Measurements from ENCODE around the gene TRMT6.
A peak's percentile ranks its signal among the peaks of the same experiment; 100 is the strongest.

The TRMT6 gene

DNA sequence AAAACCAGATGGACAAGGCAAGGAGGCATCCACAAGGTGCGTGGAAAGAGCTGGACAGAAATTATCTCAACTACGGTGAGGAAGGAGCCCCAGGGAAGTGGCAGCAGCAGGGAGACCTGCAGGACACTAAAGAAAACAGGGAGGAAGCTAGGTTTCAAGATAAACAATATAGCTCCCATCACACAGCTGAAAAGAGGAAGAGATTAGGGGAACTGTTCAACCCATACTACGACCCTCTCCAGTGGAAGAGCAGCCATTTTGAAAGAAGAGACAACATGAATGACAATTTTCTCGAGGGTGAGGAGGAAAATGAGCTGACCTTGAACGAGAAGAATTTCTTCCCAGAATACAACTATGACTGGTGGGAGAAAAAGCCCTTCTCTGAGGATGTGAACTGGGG is 26.8 kb downstream of the TRMT6 start:
- POLR2A ChIA-PET, result no interaction called here

DNA sequence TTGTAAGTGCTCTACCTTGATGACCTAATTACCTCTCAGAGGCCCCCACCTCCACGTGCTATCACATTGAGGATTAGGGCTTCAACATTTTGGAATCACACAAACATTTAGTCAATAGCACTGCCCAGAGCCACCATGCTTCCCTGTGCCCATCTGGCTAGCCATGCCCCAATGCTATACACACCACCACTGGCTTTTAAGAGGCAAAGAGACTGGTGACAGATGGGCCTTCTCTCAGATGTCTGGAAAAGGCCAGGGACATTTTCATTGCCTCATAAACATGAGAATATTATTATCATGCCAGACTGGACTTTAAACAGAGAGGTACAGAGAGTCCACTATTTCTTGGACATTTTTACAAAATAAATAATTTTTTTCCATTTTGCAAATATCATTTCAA is 29.8 kb downstream of the TRMT6 start:
- WGBS (ENCODE audit: insufficient coverage), result 64% methylated on average over 1 of the region's 1 CpG
- ChIA-PET CTCF (interaction anchor here (1.6 kb wide), 1 partner anchor 132 kb away, joined by 3 read pairs; no protein-coding TSS in a partner anchor), POLR2A (no interaction called here)
- Histone ChIP-seq H3K4me1 (ENCODE audit: control extremely low read depth in 1 of 4, control insufficient read depth in 4 of 4, insufficient read depth in 4 of 4, low read length in 3 of 4) (peaks cover 0 to 19% (median 5%) of the 10 kb centered on the region in 4 experiments), H3K36me3 (ENCODE audit: control insufficient read depth in 4 of 4, insufficient read depth in 4 of 4, low read length in 3 of 4) (no peaks in the 10 kb centered on the region), H3K9me3 (ENCODE audit: control extremely low read depth in 1 of 5, control insufficient read depth in 4 of 5, insufficient read depth in 2 of 5, low read depth in 1 of 5, low read length in 4 of 5) (no peaks in the 10 kb centered on the region), H3K4me3 (ENCODE audit: control insufficient read depth in 1 of 7, extremely low read depth in 1 of 7, insufficient read depth in 4 of 7, low read depth in 2 of 7, low read length in 6 of 7) (no peak overlapping the region), H3K27ac (ENCODE audit: insufficient read depth in 1 of 2, low read depth in 1 of 2, low read length in 2 of 2, poor library complexity in 1 of 2, severe bottlenecking in 2 of 2) (no peak overlapping the region), H3K27me3 (replicated peaks in 2 of 5; ENCODE audit: control insufficient read depth in 4 of 5, insufficient read depth in 5 of 5, low read length in 4 of 5) (peaks cover 0 to 3% (median 0%) of the 10 kb centered on the region in 5 experiments)
- no peak for DNase-seq

More for the DNA sequence above, 26.8 kb downstream of the TRMT6 start:
- Histone ChIP-seq H3K27ac (ENCODE audit: insufficient read depth in 1 of 2, low read depth in 1 of 2, low read length in 2 of 2, poor library complexity in 1 of 2, severe bottlenecking in 2 of 2) (no peak overlapping the region), H3K4me1 (ENCODE audit: control extremely low read depth in 1 of 4, control insufficient read depth in 4 of 4, insufficient read depth in 4 of 4, low read length in 3 of 4) (peaks cover 0 to 19% (median 5%) of the 10 kb centered on the region in 4 experiments), H3K36me3 (ENCODE audit: control insufficient read depth in 4 of 4, insufficient read depth in 4 of 4, low read length in 3 of 4) (no peaks in the 10 kb centered on the region), H3K4me3 (ENCODE audit: control insufficient read depth in 1 of 7, extremely low read depth in 1 of 7, insufficient read depth in 4 of 7, low read depth in 2 of 7, low read length in 6 of 7) (no peak overlapping the region), H3K9me3 (ENCODE audit: control extremely low read depth in 1 of 5, control insufficient read depth in 4 of 5, insufficient read depth in 2 of 5, low read depth in 1 of 5, low read length in 4 of 5) (no peaks in the 10 kb centered on the region), H3K27me3 (replicated peaks in 2 of 5; ENCODE audit: control insufficient read depth in 4 of 5, insufficient read depth in 5 of 5, low read length in 4 of 5) (peaks cover 0 to 10% (median 2%) of the 10 kb centered on the region in 5 experiments)
- WGBS (ENCODE audit: insufficient coverage), result 0% methylated on average over 1 of the region's 5 CpGs
- CTCF ChIA-PET, result interaction anchor here (1.3 kb wide), 1 partner anchor 11 kb away, joined by 5 read pairs; no protein-coding TSS in a partner anchor
- DNase-seq, result peak in 1 of 3 donors; percentile 8

DNA sequence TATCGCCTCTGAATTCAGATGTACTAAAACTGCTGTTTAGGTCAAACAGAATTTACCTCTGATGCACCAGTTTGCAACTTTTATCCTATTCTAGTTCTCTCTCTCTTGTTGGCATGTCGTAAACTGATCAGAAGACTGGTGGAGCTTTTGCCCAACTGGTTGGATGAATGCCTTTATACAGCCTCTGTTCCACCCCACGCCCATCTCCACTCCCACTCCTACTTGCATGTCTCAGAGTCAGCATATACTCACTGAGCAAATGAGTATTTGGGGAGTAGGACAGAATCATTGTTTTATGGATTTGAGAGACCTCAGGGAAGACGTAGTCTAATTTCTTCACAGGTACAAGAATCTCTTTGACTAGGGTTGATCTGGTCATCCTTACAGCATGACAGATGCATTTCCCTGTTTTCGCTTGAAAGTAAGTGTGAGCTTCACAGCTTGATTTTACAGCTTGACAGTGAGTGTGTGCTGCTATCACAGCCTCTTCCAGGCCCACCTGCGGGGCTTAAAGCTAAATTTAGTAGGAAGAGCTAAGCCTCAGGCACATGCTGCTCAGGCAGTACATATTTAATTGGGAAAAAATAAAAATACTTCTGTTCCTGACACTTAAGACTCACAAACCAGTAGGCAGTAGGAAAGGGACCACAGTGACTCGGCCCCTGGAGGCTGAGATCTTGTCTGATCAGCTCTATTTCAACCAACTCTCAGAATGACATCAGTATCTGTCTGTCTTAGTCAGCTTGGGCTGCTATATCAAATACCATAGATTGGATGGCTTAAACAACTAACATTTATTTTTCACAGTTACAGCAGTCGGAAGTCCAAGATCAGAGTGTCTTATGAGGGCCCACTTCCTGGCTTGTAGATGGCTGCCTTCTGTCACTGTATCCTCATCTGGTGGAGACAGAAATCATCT is 30.4 kb downstream of the TRMT6 start:
- H3K27ac ChIP-seq (ENCODE audit: insufficient read depth in 1 of 2, low read depth in 1 of 2, low read length in 2 of 2, poor library complexity in 1 of 2, severe bottlenecking in 2 of 2), result no peak overlapping the region
- no peak overlapping the region for H3K4me3 ChIP-seq (ENCODE audit: control insufficient read depth in 1 of 7, extremely low read depth in 1 of 7, insufficient read depth in 4 of 7, low read depth in 2 of 7, low read length in 6 of 7)
- 93% methylated on average over 7 of the region's 8 CpGs for WGBS (ENCODE audit: insufficient coverage)
- ChIA-PET CTCF (interaction anchor here (0.7 to 1.2 kb wide), 3 partner anchors 106 to 390 kb away, joined by 3 read pairs; no protein-coding TSS in a partner anchor), POLR2A (no interaction called here)
- H3K36me3 ChIP-seq (ENCODE audit: control insufficient read depth in 4 of 4, insufficient read depth in 4 of 4, low read length in 3 of 4), result no peaks in the 10 kb centered on the region
- H3K4me1 ChIP-seq (ENCODE audit: control extremely low read depth in 1 of 4, control insufficient read depth in 4 of 4, insufficient read depth in 4 of 4, low read length in 3 of 4), result peaks cover 0 to 19% (median 5%) of the 10 kb centered on the region in 4 experiments
- no peak for DNase-seq
- no peaks in the 10 kb centered on the region for H3K9me3 ChIP-seq (ENCODE audit: control extremely low read depth in 1 of 5, control insufficient read depth in 4 of 5, insufficient read depth in 2 of 5, low read depth in 1 of 5, low read length in 4 of 5)
- peaks cover 0 to 4% (median 0%) of the 10 kb centered on the region in 5 experiments for H3K27me3 ChIP-seq (replicated peaks in 2 of 5; ENCODE audit: control insufficient read depth in 4 of 5, insufficient read depth in 5 of 5, low read length in 4 of 5)

- Histone ChIP-seq H3K36me3 (ENCODE audit: control insufficient read depth in 4 of 4, insufficient read depth in 4 of 4, low read length in 3 of 4) (no peaks in the 10 kb centered on the region), H3K4me3 (ENCODE audit: control insufficient read depth in 1 of 7, extremely low read depth in 1 of 7, insufficient read depth in 4 of 7, low read depth in 2 of 7, low read length in 6 of 7) (no peak overlapping the region), H3K27ac (ENCODE audit: insufficient read depth in 1 of 2, low read depth in 1 of 2, low read length in 2 of 2, poor library complexity in 1 of 2, severe bottlenecking in 2 of 2) (no peak overlapping the region), H3K9me3 (ENCODE audit: control extremely low read depth in 1 of 5, control insufficient read depth in 4 of 5, insufficient read depth in 2 of 5, low read depth in 1 of 5, low read length in 4 of 5) (no peaks in the 10 kb centered on the region), H3K4me1 (ENCODE audit: control extremely low read depth in 1 of 4, control insufficient read depth in 4 of 4, insufficient read depth in 4 of 4, low read length in 3 of 4) (peaks cover 0 to 19% (median 5%) of the 10 kb centered on the region in 4 experiments), H3K27me3 (replicated peaks in 2 of 5; ENCODE audit: control insufficient read depth in 4 of 5, insufficient read depth in 5 of 5, low read length in 4 of 5) (peaks cover 0 to 6% (median 0%) of the 10 kb centered on the region in 5 experiments)
- ChIA-PET CTCF (interaction anchor here (0.7 to 1.2 kb wide), 3 partner anchors 105 to 389 kb away, joined by 3 read pairs; no protein-coding TSS in a partner anchor), POLR2A (no interaction called here)
- 39% methylated on average over 3 of the region's 3 CpGs for WGBS (ENCODE audit: insufficient coverage)
- DNase-seq, result peak in 2 of 3 donors; percentile 42 to 64
Measured at GRCh38 chr20:5918856-5919625, 31.3 kb downstream of the TRMT6 start.

GRCh38 chr20:5914859-5915258 is 35.5 kb downstream of the TRMT6 start:
- ChIA-PET POLR2A (no interaction called here), CTCF (interaction anchor here (1.0 kb wide), 1 partner anchor 12 kb away, joined by 3 read pairs; no protein-coding TSS in a partner anchor)
- H3K27ac ChIP-seq (ENCODE audit: insufficient read depth in 1 of 2, low read depth in 1 of 2, low read length in 2 of 2, poor library complexity in 1 of 2, severe bottlenecking in 2 of 2), result no peak overlapping the region
- no peaks in the 10 kb centered on the region for H3K9me3 ChIP-seq (ENCODE audit: control extremely low read depth in 1 of 5, control insufficient read depth in 4 of 5, insufficient read depth in 2 of 5, low read depth in 1 of 5, low read length in 4 of 5)
- WGBS (ENCODE audit: insufficient coverage), result no CpG with 5 or more reads among the region's 1 CpG
- H3K36me3 ChIP-seq (ENCODE audit: control insufficient read depth in 4 of 4, insufficient read depth in 4 of 4, low read length in 3 of 4), result no peaks in the 10 kb centered on the region
- H3K4me3 ChIP-seq (ENCODE audit: control insufficient read depth in 1 of 7, extremely low read depth in 1 of 7, insufficient read depth in 4 of 7, low read depth in 2 of 7, low read length in 6 of 7), result no peak overlapping the region
- H3K4me1 ChIP-seq (ENCODE audit: control extremely low read depth in 1 of 4, control insufficient read depth in 4 of 4, insufficient read depth in 4 of 4, low read length in 3 of 4), result peaks cover 3 to 23% (median 14%) of the 10 kb centered on the region in 4 experiments
- peaks cover 8 to 30% (median 14%) of the 10 kb centered on the region in 5 experiments for H3K27me3 ChIP-seq (replicated peaks in 2 of 5; ENCODE audit: control insufficient read depth in 4 of 5, insufficient read depth in 5 of 5, low read length in 4 of 5)
- DNase-seq, result no peak

DNA sequence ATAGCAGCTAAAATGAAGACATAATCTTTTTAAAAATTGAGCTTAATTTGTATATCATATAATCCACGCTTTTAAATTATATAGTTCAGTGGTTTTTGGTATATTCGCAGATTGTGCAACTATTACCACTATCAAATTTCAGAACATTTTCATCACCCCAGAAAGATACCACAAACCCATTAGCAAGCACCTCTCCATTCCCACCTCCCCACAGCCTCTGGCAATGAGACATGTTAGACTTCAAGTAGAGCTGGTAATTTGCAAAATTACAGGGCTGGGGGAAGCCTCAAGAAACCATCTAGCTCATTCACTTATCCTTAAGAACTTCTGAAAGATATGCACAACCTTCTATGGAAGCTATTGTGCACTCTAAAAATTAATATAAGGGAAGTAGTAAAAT is 37.2 kb downstream of the TRMT6 start:
- H3K27me3 ChIP-seq (replicated peaks in 2 of 5; ENCODE audit: control insufficient read depth in 4 of 5, insufficient read depth in 5 of 5, low read length in 4 of 5), result peaks cover 8 to 42% (median 16%) of the 10 kb centered on the region in 5 experiments
- H3K4me1 ChIP-seq (ENCODE audit: control extremely low read depth in 1 of 4, control insufficient read depth in 4 of 4, insufficient read depth in 4 of 4, low read length in 3 of 4), result peaks cover 0 to 12% (median 10%) of the 10 kb centered on the region in 4 experiments
- no peak overlapping the region for H3K27ac ChIP-seq (ENCODE audit: insufficient read depth in 1 of 2, low read depth in 1 of 2, low read length in 2 of 2, poor library complexity in 1 of 2, severe bottlenecking in 2 of 2)
- H3K9me3 ChIP-seq (ENCODE audit: control extremely low read depth in 1 of 5, control insufficient read depth in 4 of 5, insufficient read depth in 2 of 5, low read depth in 1 of 5, low read length in 4 of 5), result no peaks in the 10 kb centered on the region
- no CpG with 5 or more reads among the region's 2 CpGs for WGBS (ENCODE audit: insufficient coverage)
- H3K4me3 ChIP-seq (ENCODE audit: control insufficient read depth in 1 of 7, extremely low read depth in 1 of 7, insufficient read depth in 4 of 7, low read depth in 2 of 7, low read length in 6 of 7), result no peak overlapping the region
- H3K36me3 ChIP-seq (ENCODE audit: control insufficient read depth in 4 of 4, insufficient read depth in 4 of 4, low read length in 3 of 4), result no peaks in the 10 kb centered on the region
- CTCF ChIA-PET, result interaction anchor here (1.2 to 1.3 kb wide), 2 partner anchors 9 to 17 kb away, joined by 3 read pairs; no protein-coding TSS in a partner anchor
- POLR2A ChIA-PET, result no interaction called here
- no peak for DNase-seq

Measured in common myeloid progenitor, CD34-positive (primary cell).